Astrocyte of the cerebellum (primary cell): ENCODE results near the gene RHBDD2.
A peak's percentile ranks its signal among the peaks of the same experiment; 100 is the strongest.
"Not testable (repeated sequence)": the region's sequence is repeated elsewhere in the genome, so short reads cannot be mapped to it uniquely, and the experiment has no call there.

Source experiments
- DNase-seq: peaks from one replicate; pipeline ENCODE4 v3.0.0-alpha.2; 2011; ENCODE audit warnings: low read depth
- H3K4me3 ChIP-seq: 2 replicates; pipeline ENCODE4 v1.5.1; 2011; ENCODE audit warnings: mild to moderate bottlenecking, low read depth, low read length, moderate library complexity
- CTCF ChIP-seq: IDR thresholded peaks from 2 replicates; pipeline ENCODE4 v1.5.1; 2012; ENCODE audit warnings: low read length, low read depth, moderate library complexity, mild to moderate bottlenecking; ENCODE audit errors: missing control alignments
- in situ Hi-C: cut with HindIII; loops from 2 replicates; pipeline ENCODE4 v1.10.0; 2017; ENCODE audit warnings: low sequenced_read_pairs

RHBDD2 gene

DNA sequence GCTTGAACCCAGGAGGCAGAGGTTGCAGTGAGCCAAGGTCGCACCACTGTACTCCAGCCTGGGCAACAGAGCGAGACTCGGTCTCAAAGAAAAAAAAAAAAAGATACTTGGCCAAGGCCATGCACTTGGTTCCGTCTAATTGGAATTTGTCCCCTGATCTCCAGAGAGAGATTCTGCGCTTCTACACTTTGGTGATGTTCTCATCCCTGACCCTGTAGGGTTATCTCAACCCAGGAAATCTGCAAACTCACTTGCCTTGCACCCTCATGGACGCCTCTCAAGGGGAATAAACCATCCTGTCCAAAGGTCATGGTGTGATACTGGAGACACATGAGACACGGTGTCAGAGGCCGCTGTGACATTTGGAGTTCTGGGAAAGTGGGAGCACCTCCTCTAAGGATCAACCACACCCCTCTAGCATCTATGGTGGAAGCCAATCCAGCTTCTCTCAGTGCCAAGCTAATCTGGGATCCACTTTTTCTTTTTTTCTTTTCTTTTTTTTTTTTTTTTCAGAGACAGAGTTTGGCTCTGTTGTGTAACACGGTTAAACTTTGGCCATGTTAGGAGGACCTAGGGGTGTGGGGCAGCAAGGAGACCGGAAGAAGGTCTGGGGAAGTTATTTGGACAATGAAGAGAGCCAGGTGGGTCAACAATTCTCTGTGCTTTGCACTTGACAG is 28.3 kb downstream of the RHBDD2 start:
- in situ Hi-C loops: loop anchor here (5.0 kb wide), 1 partner anchor 55 kb away; no protein-coding TSS in a partner anchor
- DNase-seq: no peak
- no peak for TF ChIP-seq CTCF
- H3K4me3 ChIP-seq: no peak overlapping the region

- not testable (repeated sequence) for DNase-seq, H3K4me3 ChIP-seq
- in situ Hi-C loops: loop anchor here (5.0 kb wide), 1 partner anchor 55 kb away; no protein-coding TSS in a partner anchor
Measured at GRCh38 chr7:75907668-75908039, 28.8 kb downstream of the RHBDD2 start.

GRCh38 chr7:75909521-75910132 is 30.8 kb downstream of the RHBDD2 start:
- in situ Hi-C loops: loop anchor here (5.0 kb wide), 1 partner anchor 53 kb away; no protein-coding TSS in a partner anchor
- no peak for TF ChIP-seq CTCF
- no peak for DNase-seq
- no peak overlapping the region for H3K4me3 ChIP-seq

DNA sequence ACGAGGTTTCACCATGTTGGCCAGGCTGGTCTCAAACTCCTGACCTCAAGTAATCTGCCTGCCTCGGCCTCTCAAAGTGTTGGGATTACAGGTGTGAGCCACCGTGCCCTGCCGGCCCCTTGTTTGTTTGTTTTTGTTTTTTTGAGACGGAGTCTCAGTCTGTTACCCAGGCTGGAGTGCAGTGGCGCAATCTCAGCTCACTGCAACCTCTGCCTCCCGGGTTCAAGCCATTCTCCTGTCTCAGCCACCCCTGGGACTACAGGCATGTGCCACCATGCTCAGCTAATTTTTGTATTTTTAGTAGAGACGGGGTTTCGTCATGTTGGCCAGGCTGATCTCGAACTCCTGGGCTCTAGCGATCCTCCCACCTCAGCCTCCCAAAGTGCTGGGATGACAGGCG is 32.4 kb downstream of the RHBDD2 start:
- in situ Hi-C loops, DNase-seq, H3K4me3 ChIP-seq: not testable (repeated sequence)

DNA sequence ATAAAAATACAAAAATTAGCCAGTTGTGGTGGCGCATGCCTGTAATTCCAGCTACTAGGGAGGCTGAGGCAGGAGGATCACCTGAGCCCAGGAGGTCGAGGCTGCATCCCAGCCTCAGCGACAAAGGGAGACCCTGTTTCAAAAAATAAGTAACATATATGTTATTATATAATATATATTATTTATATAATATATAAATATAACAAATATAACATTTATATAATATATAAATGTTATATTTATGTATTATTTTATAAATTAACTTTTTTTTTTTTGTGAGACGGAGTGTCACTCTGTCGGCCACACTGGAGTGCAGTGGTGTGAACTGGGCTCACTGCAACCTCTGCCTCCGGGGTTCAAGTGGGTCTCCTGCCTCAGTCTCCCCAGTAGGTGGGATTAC is 34.6 kb downstream of the RHBDD2 start:
- no peak for DNase-seq
- no peak overlapping the region for H3K4me3 ChIP-seq
- no peak for TF ChIP-seq CTCF
- in situ Hi-C loops: no loop called here

GRCh38 chr7:75914169-75914654 is 35.4 kb downstream of the RHBDD2 start:
- in situ Hi-C loops: no loop called here
- DNase-seq: no peak
- peak overlapping the region; percentile 91 for H3K4me3 ChIP-seq
- no peak for TF ChIP-seq CTCF

DNA sequence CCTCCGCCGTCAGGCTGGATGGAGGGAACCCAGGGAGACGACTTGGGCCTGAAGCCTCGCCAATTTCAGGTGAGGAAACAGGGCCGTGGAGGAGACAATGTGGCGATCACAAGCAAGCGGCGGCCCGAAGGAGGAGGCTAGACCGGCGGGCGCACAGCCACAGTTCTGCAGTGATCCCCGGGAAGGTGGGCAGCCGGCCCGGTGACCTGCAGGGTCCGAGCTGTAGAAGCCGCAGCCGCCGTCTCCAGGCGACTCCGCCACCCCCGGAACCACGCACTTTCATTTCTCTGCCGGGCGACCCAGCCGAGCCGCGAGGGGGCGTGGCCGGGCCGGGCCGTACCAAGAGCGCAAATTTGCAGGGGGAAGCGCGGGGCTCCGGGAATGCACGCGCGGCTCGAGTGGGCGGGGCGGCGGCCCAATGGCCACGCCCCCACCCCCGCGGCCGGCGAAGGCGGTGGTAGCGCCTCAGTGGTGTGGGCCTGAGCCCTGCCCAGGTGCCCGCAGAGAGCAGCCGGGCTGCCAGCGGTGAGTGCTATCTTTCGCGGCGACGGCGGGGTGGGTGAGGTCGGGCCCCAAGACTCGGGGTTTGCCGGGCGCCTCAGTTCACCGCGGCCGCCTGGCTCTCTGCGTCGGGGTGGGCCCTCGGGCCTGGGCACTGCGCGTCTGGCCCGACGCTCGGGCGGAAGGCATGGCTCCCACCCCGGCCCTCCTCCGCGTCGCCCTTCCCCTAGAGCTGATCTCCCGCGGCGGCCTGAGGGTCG is 36.0 kb downstream of the RHBDD2 start, which contains the start of gene POR:
TSS of gene POR (plus strand) at position 501 of the 761 bp plus-strand sequence. CDS start 38,847 bp downstream, outside the sequence.
- no peak for TF ChIP-seq CTCF
- in situ Hi-C loops: no loop called here
- peak within 1 kb of the TSS; percentile 91 for H3K4me3 ChIP-seq
- DNase-seq: peak; percentile 68
